ENCODE data around the gene CAST.

The CAST gene

DNA sequence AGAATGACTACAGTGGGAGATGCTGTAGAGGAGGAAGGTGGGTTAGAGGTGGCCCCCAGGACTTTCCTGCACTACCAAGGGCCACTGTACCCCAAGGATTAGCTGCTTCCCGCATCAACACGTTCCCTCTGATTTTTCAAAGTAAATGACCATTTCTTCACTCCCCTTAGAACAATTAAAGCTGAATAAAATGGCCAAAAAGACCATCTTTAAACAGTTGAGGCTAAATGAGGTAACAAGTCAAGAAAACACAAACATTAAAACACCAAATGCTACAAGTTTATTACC is 146.3 kb downstream of the CAST start:
- DNase-seq (ENCODE audit: low read depth), result no peak
- TF ChIP-seq CTCF (IDR thresholded peaks at IDR 0.05; ENCODE audit: low read depth, low read length, missing control alignments), result no peak
- peak overlapping the region; percentile 81 for H3K4me3 ChIP-seq (ENCODE audit: low read depth, low read length)

DNA sequence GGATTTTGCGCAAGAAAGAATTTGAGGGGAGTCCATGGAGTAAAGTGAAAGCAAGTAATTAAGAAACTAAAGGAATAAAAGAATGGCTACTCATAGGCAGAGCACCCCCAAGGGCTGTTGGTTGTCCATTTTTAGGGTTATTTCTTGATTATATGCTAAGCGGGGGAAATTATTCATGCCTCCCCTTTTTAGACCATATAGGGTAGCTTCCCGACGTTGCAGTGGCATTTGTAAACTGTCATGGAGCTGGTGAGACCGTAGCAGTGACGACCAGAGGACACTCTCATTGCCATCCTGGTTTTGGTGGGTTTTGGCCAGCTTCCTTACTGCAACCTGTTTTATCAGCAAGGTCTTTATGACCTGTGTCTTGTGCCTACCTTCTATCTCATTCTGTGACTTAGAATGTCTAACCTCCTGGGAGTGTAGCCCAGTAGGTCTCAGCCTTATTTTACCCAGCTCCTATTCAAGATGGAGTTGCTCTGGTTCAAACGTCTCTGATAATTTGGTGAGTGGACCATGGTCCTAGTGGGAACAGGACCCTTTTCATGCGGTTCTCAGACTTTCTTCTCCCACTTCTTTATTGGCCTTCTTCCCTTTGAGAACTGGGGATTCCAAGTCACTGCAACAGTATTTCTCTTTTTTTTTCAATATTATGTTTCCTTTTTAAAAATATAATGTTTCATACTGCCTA is 146.8 kb downstream of the CAST start:
- TF ChIP-seq CTCF (IDR thresholded peaks at IDR 0.05; ENCODE audit: low read depth, low read length, missing control alignments), result no peak
- no peak overlapping the region; the same call in 1 of the 2 replicates for H3K4me3 ChIP-seq (ENCODE audit: low read depth, low read length)
- no peak for DNase-seq (ENCODE audit: low read depth)

DNA sequence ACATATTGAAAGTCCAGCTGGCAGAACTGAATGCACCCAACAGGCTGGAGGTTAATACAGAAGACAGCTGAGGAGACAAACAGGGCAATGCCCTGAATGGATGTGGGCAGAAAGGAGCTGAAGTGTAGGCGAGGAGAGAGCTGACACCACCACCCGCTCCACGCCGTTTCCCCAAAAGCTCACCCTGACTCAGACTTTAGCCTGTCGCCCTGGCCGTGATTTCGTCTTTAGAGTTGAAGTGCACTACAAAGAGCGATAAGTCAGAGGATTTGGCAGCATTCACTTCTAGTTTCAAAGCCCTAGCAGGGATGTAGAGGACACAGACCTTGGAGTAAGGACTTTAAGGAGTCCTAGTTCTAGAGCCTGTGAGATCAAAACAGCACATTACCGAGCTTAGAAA is 147.7 kb downstream of the CAST start:
- TF ChIP-seq CTCF (IDR thresholded peaks at IDR 0.05; ENCODE audit: low read depth, low read length, missing control alignments), result no peak
- H3K4me3 ChIP-seq (ENCODE audit: low read depth, low read length), result no peak overlapping the region
- DNase-seq (ENCODE audit: low read depth), result no peak

GRCh38 chr5:96812851-96813250 is 150.7 kb downstream of the CAST start:
- no peak for TF ChIP-seq CTCF (IDR thresholded peaks at IDR 0.05; ENCODE audit: low read depth, low read length, missing control alignments)
- no peak overlapping the region for H3K4me3 ChIP-seq (ENCODE audit: low read depth, low read length)
- no peak for DNase-seq (ENCODE audit: low read depth)

- TF ChIP-seq CTCF (IDR thresholded peaks at IDR 0.05; ENCODE audit: low read depth, low read length, missing control alignments), result no peak
- DNase-seq (ENCODE audit: low read depth), result no peak
Measured at GRCh38 chr5:96814041-96814440, 151.9 kb downstream of the CAST start.

DNA sequence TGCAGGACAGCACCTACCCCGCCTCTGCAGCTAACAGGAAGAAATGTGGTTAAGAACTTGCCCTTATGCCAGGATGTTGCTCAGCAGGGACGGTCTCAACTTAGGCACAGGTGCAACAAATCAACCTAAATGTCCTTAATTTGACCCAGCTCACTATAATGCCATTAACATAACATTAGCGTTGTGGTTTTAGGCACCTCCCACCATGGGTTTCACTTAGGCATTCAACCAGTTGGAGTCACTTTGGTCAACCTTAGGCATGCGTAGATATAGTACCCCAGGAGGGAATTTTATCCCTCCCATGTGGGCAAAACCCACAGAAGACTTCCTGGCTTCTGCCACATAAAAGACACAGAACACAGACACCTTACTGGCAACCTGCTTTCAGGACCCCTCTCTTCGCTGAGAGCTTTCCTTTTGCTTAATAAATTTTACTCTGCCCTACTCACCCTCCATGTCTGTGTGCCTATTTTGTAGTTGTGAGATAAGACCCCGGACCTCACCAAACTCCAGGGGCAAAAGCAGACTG is 154.3 kb downstream of the CAST start:
- peak overlapping the region; percentile 44 for H3K4me3 ChIP-seq (ENCODE audit: low read depth, low read length)
- peak; percentile 54 for DNase-seq (ENCODE audit: low read depth)
- TF ChIP-seq CTCF (IDR thresholded peaks at IDR 0.05; ENCODE audit: low read depth, low read length, missing control alignments), result no peak

More at GRCh38 chr5:96814041-96814440, 151.9 kb downstream of the CAST start:
- H3K4me3 ChIP-seq (ENCODE audit: low read depth, low read length), result no peak overlapping the region

DNA sequence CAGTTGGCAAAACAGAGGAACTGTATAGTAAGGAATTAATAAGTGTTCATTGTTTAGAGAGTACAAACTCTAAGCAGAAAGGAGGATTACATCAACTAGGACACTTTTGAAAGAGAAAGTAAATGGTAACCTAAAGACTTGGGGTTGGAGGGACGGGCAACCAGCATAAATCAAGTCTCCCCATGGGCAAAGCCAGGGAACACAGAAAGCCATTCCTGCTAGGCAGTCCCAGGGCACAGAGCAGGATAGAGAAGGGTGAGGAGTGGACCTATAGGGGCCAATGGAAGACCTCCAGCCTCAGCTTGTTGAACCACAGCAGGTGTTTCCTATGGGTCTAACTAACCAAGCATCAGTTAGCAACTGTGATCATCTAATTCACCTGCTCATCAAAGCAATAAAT is 154.8 kb downstream of the CAST start:
- no peak for TF ChIP-seq CTCF (IDR thresholded peaks at IDR 0.05; ENCODE audit: low read depth, low read length, missing control alignments)
- H3K4me3 ChIP-seq (ENCODE audit: low read depth, low read length), result peak overlapping the region; percentile 44
- DNase-seq (ENCODE audit: low read depth), result no peak

Data from GM12864 (cell line).